Endothelial cell of umbilical vein (primary cell): Measurements from ENCODE around the gene TPCN1. TPM values are rescaled to one million over a fixed set of nuclear protein-coding genes. Genes with fewer than 3 reads are reported as not detected.

Experiments used
- BruUV-seq: library from RNA; stranded (reverse); fragments of 400-500 nt; replicated peaks from 2 replicates; lab custom pipeline; 2021; lab: Mats Ljungman, UMichigan
- CTCF ChIA-PET: fragments of 300-600, 350-600 bp; sonication (Branson Sonifier 250); formaldehyde crosslinking; loops from one replicate; lab custom pipeline; 2021; ENCODE audit warnings: antibody characterized with exemption, inconsistent platforms; lab: Charles Lee
- POLR2A ChIA-PET: fragments of 300-600, 350-600 bp; sonication (Branson Sonifier 250); formaldehyde crosslinking; loops from one replicate; lab custom pipeline; 2021; ENCODE audit warnings: antibody characterized with exemption, inconsistent platforms; lab: Charles Lee
- DNase-seq: peaks from one replicate; pipeline ENCODE4 v3.0.0-alpha.2; 2011; ENCODE audit warnings: low read depth, low spot score
- FAIRE-seq: peaks from 2 replicates; lab custom pipeline; 2011; peaks lifted over from hg19 to GRCh38; lab: Jason Lieb, UNC
- H2AFZ ChIP-seq: 2 replicates; pipeline ENCODE4 v1.6.0; 2012; ENCODE audit warnings: low read depth, low read length, control low read depth, inconsistent platforms
- H3K27ac ChIP-seq: 2 replicates; pipeline ENCODE4 v1.5.1; 2011; ENCODE audit warnings: low read depth, mild to moderate bottlenecking, control low read depth, low read length, moderate library complexity; ENCODE audit not compliant: insufficient read depth
- H3K27me3 ChIP-seq, 2 experiments: 2 replicates each; pipeline versions ENCODE4 v1.6.0 to v1.6.1; 2011; ENCODE audit warnings: low read length in 2 of 2, mixed read lengths in 1 of 2; ENCODE audit not compliant: control insufficient read depth in 2 of 2, insufficient read depth in 2 of 2
- H3K36me3 ChIP-seq, 2 experiments: 2 replicates in 1 of 2; 3 replicates in 1 of 2; pipeline ENCODE4 v1.5.1; 2011; ENCODE audit warnings: low read length in 2 of 2, mild to moderate bottlenecking in 1 of 2, moderate library complexity in 1 of 2; ENCODE audit not compliant: control insufficient read depth in 2 of 2, insufficient read depth in 2 of 2; ENCODE audit errors: extremely low read depth in 1 of 2
- H3K4me1 ChIP-seq: 3 replicates; pipeline ENCODE4 v1.5.1; 2011; ENCODE audit warnings: mild to moderate bottlenecking, low read length; ENCODE audit not compliant: control insufficient read depth, insufficient read depth; ENCODE audit errors: extremely low read depth
- H3K4me2 ChIP-seq: 2 replicates; pipeline ENCODE4 v1.6.1; 2011; ENCODE audit warnings: low read length, control low read depth, mixed read lengths; ENCODE audit not compliant: insufficient read depth
- H3K4me3 ChIP-seq, 3 experiments: fragments of 200-600 bp in 1 of 3; sonication (generic), shearing (Covaris generic) in 1 of 3; replicated peaks in 1 of 3; 2 replicates each; pipeline ENCODE4 v1.5.1; 2011 to 2016; ENCODE audit warnings: control low read depth in 3 of 3, low read length in 3 of 3, mild to moderate bottlenecking in 2 of 3, inconsistent platforms in 1 of 3, low read depth in 1 of 3, moderate library complexity in 1 of 3; ENCODE audit not compliant: insufficient read depth in 1 of 3
- H3K79me2 ChIP-seq: 2 replicates; pipeline ENCODE4 v1.6.0; 2012; ENCODE audit warnings: low read length, inconsistent platforms; ENCODE audit not compliant: control insufficient read depth, insufficient read depth
- H3K9ac ChIP-seq: replicated peaks from 2 replicates; pipeline ENCODE3; 2011; ENCODE audit warnings: low read length, control low read depth; ENCODE audit not compliant: insufficient read depth; ENCODE audit errors: extremely low read depth
- H3K9me1 ChIP-seq: replicated peaks from 3 replicates; pipeline ENCODE4 v1.6.0; 2011; ENCODE audit warnings: mild to moderate bottlenecking, low read length; ENCODE audit not compliant: control insufficient read depth, insufficient read depth; ENCODE audit errors: extremely low read depth
- H3K9me3 ChIP-seq: replicated peaks from 2 replicates; pipeline ENCODE4 v1.5.1; 2012; ENCODE audit warnings: low read length, inconsistent platforms; ENCODE audit not compliant: control insufficient read depth, insufficient read depth
- H4K20me1 ChIP-seq: replicated peaks from 2 replicates; pipeline ENCODE3; 2011; ENCODE audit warnings: mild to moderate bottlenecking, low read length; ENCODE audit not compliant: control insufficient read depth, insufficient read depth; ENCODE audit errors: extremely low read depth
- CTCF ChIP-seq, 2 donors: IDR thresholded peaks; 1 replicate in 1 of 2; 2 replicates in 1 of 2; pipeline ENCODE4 v1.5.1; 2011; ENCODE audit warnings: low read length in 2 of 2, mild to moderate bottlenecking in 2 of 2, moderate library complexity in 2 of 2, control low read depth in 1 of 2, inconsistent platforms in 1 of 2, low read depth in 1 of 2; ENCODE audit not compliant: insufficient read depth in 1 of 2; ENCODE audit errors: extremely low read depth in 1 of 2
- EZH2 ChIP-seq: IDR thresholded peaks from 2 replicates; pipeline ENCODE4 v1.6.1; 2012; ENCODE audit warnings: borderline replicate concordance, low read depth, mild to moderate bottlenecking, moderate library complexity, low read length, inconsistent platforms; ENCODE audit not compliant: severe bottlenecking
- FOS ChIP-seq: IDR thresholded peaks from 2 replicates; pipeline ENCODE4 v1.6.1; 2011; ENCODE audit warnings: mild to moderate bottlenecking, low read length, moderate library complexity, borderline replicate concordance; ENCODE audit not compliant: insufficient read depth
- GATA2 ChIP-seq: IDR thresholded peaks from 2 replicates; pipeline ENCODE4 v1.7.0; 2011; ENCODE audit warnings: low read depth, mild to moderate bottlenecking, moderate library complexity, mixed read lengths, low read length; ENCODE audit not compliant: insufficient read length, insufficient read depth
- JUN ChIP-seq: IDR thresholded peaks from 2 replicates; pipeline ENCODE4 v1.6.1; 2011; ENCODE audit warnings: borderline replicate concordance, low read depth; ENCODE audit not compliant: insufficient read length, insufficient read depth
- MAX ChIP-seq: IDR thresholded peaks from 2 replicates; pipeline ENCODE4 v1.6.1; 2011; ENCODE audit not compliant: insufficient read depth, insufficient read length
- MYC ChIP-seq: IDR thresholded peaks from one replicate; pipeline ENCODE4 v1.6.1; 2011; ENCODE audit warnings: mild to moderate bottlenecking, low read depth, low read length
- POLR2A ChIP-seq: IDR thresholded peaks from 2 replicates; pipeline ENCODE4 v1.6.1; 2012; ENCODE audit warnings: low read depth, mild to moderate bottlenecking, control low read depth, low read length
- POLR2AphosphoS5 ChIP-seq: IDR thresholded peaks from 2 replicates; pipeline ENCODE4 v1.6.1; 2012; ENCODE audit warnings: low read depth, mild to moderate bottlenecking, control low read depth, low read length, moderate library complexity; ENCODE audit not compliant: insufficient read depth
- dilution Hi-C: fragments of 300-500 bp; cut with MboI; formaldehyde crosslinking; loops from one replicate; pipeline ENCODE4 v1.15.0; 2019; ENCODE audit warnings: low sequenced_read_pairs; ENCODE audit not compliant: extremely low pct_ligation_motif_present
- intact Hi-C: fragments of 100-400 bp; cut with micrococcal nuclease; formaldehyde crosslinking; loops from one replicate; pipeline ENCODE4 v1.10.0; 2022
- polyA plus RNA-seq, 4 experiments: library from polyadenylated mRNA; depleted of rRNA in 3 of 4; stranded (reverse) in 3 of 4; unstranded in 1 of 4; fragments of >200 nt; gene quantifications; 2 replicates each; pipeline versions ENCODE4 v1.2.1 to v1.2.3, GENCODE V29; 2011 to 2012; ENCODE audit warnings: missing spikeins in 1 of 4
- total RNA-seq: library from RNA; stranded (reverse); gene quantifications from 2 replicates; pipeline ENCODE4 v1.2.3, GENCODE V29; 2021

Gene TPCN1
- total and polyA plus RNA-seq, 2 donors (not counting 3 experiments of a cell fraction or from before 2014, with no cell fraction given), result 19.5 to 28.3 TPM

- no TSS peak for BruUV-seq
- no peak for TF ChIP-seq POLR2AphosphoS5
- TF ChIP-seq JUN, result no peak
- no peak for TF ChIP-seq MAX
- ChIA-PET CTCF (interaction anchor here (0.6 to 2.0 kb wide), 5 partner anchors 7 to 221 kb away, joined by 3 to 5 read pairs (median 3); no protein-coding TSS in a partner anchor), POLR2A (no interaction called here)
- FAIRE-seq, result no peak
- Histone ChIP-seq H3K27ac (no peak overlapping the region), H3K4me1 (no peaks in the 10 kb centered on the region), H3K36me3 (no peaks in the 10 kb centered on the region), H4K20me1 (no peaks in the 10 kb centered on the region), H3K27me3 (no peaks in the 10 kb centered on the region), H3K4me3 (no peak overlapping the region), H2AFZ (no peak overlapping the region), H3K79me2 (no peaks in the 10 kb centered on the region), H3K9me1 (no peaks in the 10 kb centered on the region), H3K9ac (no peak overlapping the region), H3K9me3 (no peaks in the 10 kb centered on the region), H3K4me2 (no peak overlapping the region)
- dilution Hi-C loops, result no loop called here
- intact Hi-C loops, result no loop called here
- DNase-seq, result no peak
Measured at GRCh38 chr12:113203852-113204760, 17.2 kb upstream of the TPCN1 start.

- Histone ChIP-seq H3K9me3 (no peaks in the 10 kb centered on the region), H3K9ac (no peak overlapping the region), H3K27ac (no peak overlapping the region), H3K4me3 (no peak overlapping the region), H3K9me1 (no peaks in the 10 kb centered on the region), H2AFZ (no peak overlapping the region), H3K36me3 (no peaks in the 10 kb centered on the region), H3K4me2 (no peak overlapping the region), H3K4me1 (no peaks in the 10 kb centered on the region), H3K27me3 (no peaks in the 10 kb centered on the region), H4K20me1 (no peaks in the 10 kb centered on the region), H3K79me2 (no peaks in the 10 kb centered on the region)
- dilution Hi-C loops (no loop called here), intact Hi-C loops (no loop called here)
- CTCF ChIA-PET, result interaction anchor here (1.6 to 2.0 kb wide), 2 partner anchors 8 to 10 kb away, joined by 3 to 5 read pairs; no protein-coding TSS in a partner anchor
- TF ChIP-seq POLR2A (no peak), EZH2 (no peak), POLR2AphosphoS5 (no peak), MYC (no peak), FOS (no peak), GATA2 (no peak), CTCF (IDR thresholded peaks at IDR 0.05; ENCODE audit: extremely low read depth in 1 of 2, insufficient read depth in 1 of 2, low read depth in 1 of 2, low read length in 2 of 2) (no peak), MAX (no peak)
- DNase-seq (no peak), FAIRE-seq (no peak)
- no TSS peak for BruUV-seq
- POLR2A ChIA-PET, result no interaction called here
Measured at GRCh38 chr12:113204804-113205203, 16.5 kb upstream of the TPCN1 start.
